Prostate gland (tissue), 2 donors: ENCODE data around the gene B4GAT1. TPM values are rescaled to one million over a fixed set of nuclear protein-coding genes. Genes with fewer than 3 reads are reported as not detected.

Source experiments
- DNase-seq: peaks from one replicate; pipeline ENCODE4 v3.0.0-alpha.2; 2019; ENCODE audit warnings: low spot score
- H3K27ac ChIP-seq, 2 donors: fragments of 200-600 bp; sonication (generic); 2 replicates each; pipeline ENCODE4 v1.5.1; 2017 to 2019
- H3K27me3 ChIP-seq: fragments of 200-600 bp; sonication (generic); replicated peaks from 2 replicates; pipeline ENCODE4 v1.5.1; 2019; ENCODE audit not compliant: insufficient read depth
- H3K36me3 ChIP-seq, 2 donors: fragments of 200-600 bp; sonication (generic); 1 replicate in 1 of 2; 2 replicates in 1 of 2; pipeline versions ENCODE4 v1.5.1 to v1.8.1; 2017 to 2019
- H3K4me1 ChIP-seq: fragments of 200-600 bp; sonication (generic); replicated peaks from 2 replicates; pipeline ENCODE4 v1.5.1; 2019
- H3K4me3 ChIP-seq, 2 donors: fragments of 200-600 bp; sonication (generic); 2 replicates each; pipeline ENCODE4 v1.5.1; 2017 to 2019
- H3K9me3 ChIP-seq: fragments of 200-600 bp; sonication (generic); 2 replicates; pipeline ENCODE4 v1.5.1; 2017
- CTCF ChIP-seq, 4 experiments: fragments of 200-600 bp in 2 of 4; fragments of 450-650 bp in 2 of 4; sonication (generic) in 2 of 4; IDR thresholded peaks; 1 replicate in 3 of 4; 2 replicates in 1 of 4; pipeline ENCODE4 v1.5.1; 2016 to 2019; ENCODE audit warnings: antibody characterized with exemption in 4 of 4, mild to moderate bottlenecking in 2 of 4, moderate library complexity in 2 of 4
- POLR2A ChIP-seq: fragments of 450-650 bp; IDR thresholded peaks from one replicate; pipeline ENCODE4 v1.6.1; 2016; ENCODE audit warnings: antibody characterized with exemption, mild to moderate bottlenecking
- POLR2AphosphoS5 ChIP-seq: sonication (generic); formaldehyde crosslinking; IDR thresholded peaks from one replicate; pipeline ENCODE4 v1.6.1; 2017; ENCODE audit warnings: antibody characterized with exemption
- WGBS: methylation state at CpG from one replicate; pipeline ENCODE4 v1.1.5; 2018; 5-methylcytosine and 5-hydroxymethylcytosine counted together
- intact Hi-C: fragments of 100-400 bp; cut with DNase I; formaldehyde crosslinking; loops from one replicate; pipeline ENCODE4 v1.14.2; 2022
- total RNA-seq, 2 donors: library from RNA; depleted of rRNA; stranded (reverse); fragments of >200 nt; gene quantifications; one replicate each; pipeline ENCODE4 v1.1.0, GENCODE V29; 2016

The B4GAT1 gene
- total RNA-seq, 2 donors from 2014 or later: 47.0 to 64.9 TPM

- Histone ChIP-seq H3K27me3 (no peaks in the 10 kb centered on the region), H3K4me3 (no peak overlapping the region), H3K27ac (no peak overlapping the region), H3K36me3 (no peaks in the 10 kb centered on the region), H3K9me3 (no peaks in the 10 kb centered on the region), H3K4me1 (no peaks in the 10 kb centered on the region)
- TF ChIP-seq CTCF (IDR thresholded peaks at IDR 0.05): no peak
- TF ChIP-seq POLR2A: no peak
- TF ChIP-seq POLR2AphosphoS5: no peak
- 89% methylated on average over 24 of the region's 25 CpGs for WGBS
- intact Hi-C loops: no loop called here
- DNase-seq: no peak
Observed at GRCh38 chr11:66369073-66369894, 21.9 kb upstream of the B4GAT1 start.

GRCh38 chr11:66368484-66368883, 21.1 kb upstream of the B4GAT1 start:
- no peak for TF ChIP-seq POLR2A
- no peak for TF ChIP-seq CTCF (IDR thresholded peaks at IDR 0.05)
- TF ChIP-seq POLR2AphosphoS5: no peak
- Histone ChIP-seq H3K27ac (no peak overlapping the region), H3K4me3 (no peak overlapping the region), H3K4me1 (no peaks in the 10 kb centered on the region), H3K9me3 (no peaks in the 10 kb centered on the region), H3K27me3 (no peaks in the 10 kb centered on the region), H3K36me3 (no peaks in the 10 kb centered on the region)
- intact Hi-C loops: no loop called here
- 94% methylated on average over 6 of the region's 6 CpGs for WGBS
- no peak for DNase-seq

- WGBS: 88% methylated on average over 14 of the region's 15 CpGs
- DNase-seq: no peak
- H3K4me1 ChIP-seq: no peaks in the 10 kb centered on the region
- H3K4me3 ChIP-seq: no peak overlapping the region
- no peaks in the 10 kb centered on the region for H3K27me3 ChIP-seq
- intact Hi-C loops: no loop called here
- no peaks in the 10 kb centered on the region for H3K36me3 ChIP-seq
- no peak for TF ChIP-seq POLR2A
- no peak for TF ChIP-seq CTCF (IDR thresholded peaks at IDR 0.05)
- no peak for TF ChIP-seq POLR2AphosphoS5
- no peak overlapping the region for H3K27ac ChIP-seq
- H3K9me3 ChIP-seq: no peaks in the 10 kb centered on the region
Observed at GRCh38 chr11:66367561-66368312, 20.3 kb upstream of the B4GAT1 start.

GRCh38 chr11:66366844-66367477, 19.5 kb upstream of the B4GAT1 start:
- no peak overlapping the region for H3K27ac ChIP-seq
- H3K4me3 ChIP-seq: no peak overlapping the region
- no peak for DNase-seq
- no peaks in the 10 kb centered on the region for H3K27me3 ChIP-seq
- 93% methylated on average over 8 of the region's 8 CpGs for WGBS
- TF ChIP-seq CTCF (IDR thresholded peaks at IDR 0.05) (no peak), POLR2AphosphoS5 (no peak), POLR2A (no peak)
- H3K4me1 ChIP-seq: no peaks in the 10 kb centered on the region
- H3K9me3 ChIP-seq: no peaks in the 10 kb centered on the region
- intact Hi-C loops: no loop called here
- H3K36me3 ChIP-seq: no peaks in the 10 kb centered on the region
